HG03060 (cell line): Measurements from ENCODE around the gene OR2AT4.
"Not testable (repeated sequence)": the region's sequence is repeated elsewhere in the genome, so short reads cannot be mapped to it uniquely, and the experiment has no call there.

Experiments used
- ATAC-seq: cut with Tn5 transposase; IDR thresholded peaks from one replicate; pipeline ENCODE4 v1.9.1; 2021; ENCODE audit warnings: low read depth, moderate number of reproducible peaks; ENCODE audit not compliant: unreplicated experiment

The OR2AT4 gene

GRCh38 chr11:75096456-75097172 is at the start of gene OR2AT4:
Gene OR2AT4, minus strand, starts transcription at chr11:75096876.
- no peak for ATAC-seq

- no peak for ATAC-seq
Measured at GRCh38 chr11:75145972-75146519, 49.4 kb upstream of the OR2AT4 start.

GRCh38 chr11:75145196-75145971 is 48.7 kb upstream of the OR2AT4 start:
- ATAC-seq: no peak

GRCh38 chr11:75144716-75145014 is 48.0 kb upstream of the OR2AT4 start:
- no peak for ATAC-seq

- no peak for ATAC-seq
Measured at GRCh38 chr11:75143420-75143731, 46.7 kb upstream of the OR2AT4 start.

- ATAC-seq: no peak
Measured at GRCh38 chr11:75142714-75143419, 46.2 kb upstream of the OR2AT4 start.

GRCh38 chr11:75141166-75141565 is 44.5 kb upstream of the OR2AT4 start:
- ATAC-seq: no peak

GRCh38 chr11:75140269-75141138 is 43.8 kb upstream of the OR2AT4 start:
- no peak for ATAC-seq

- no peak for ATAC-seq
Measured at GRCh38 chr11:75135651-75136050, 39.0 kb upstream of the OR2AT4 start.

- ATAC-seq: no peak
Measured at GRCh38 chr11:75135021-75135650, 38.5 kb upstream of the OR2AT4 start.

- no peak for ATAC-seq
Measured at GRCh38 chr11:75133976-75134375, 37.3 kb upstream of the OR2AT4 start.

- ATAC-seq: no peak
Measured at GRCh38 chr11:75132080-75132479, 35.4 kb upstream of the OR2AT4 start.

GRCh38 chr11:75126564-75126963 is 29.9 kb upstream of the OR2AT4 start:
- ATAC-seq: no peak

GRCh38 chr11:75118577-75118976 is 21.9 kb upstream of the OR2AT4 start:
- no peak for ATAC-seq

- ATAC-seq: no peak
Measured at GRCh38 chr11:75114465-75114864, 17.8 kb upstream of the OR2AT4 start.

GRCh38 chr11:75113030-75113429 is 16.4 kb upstream of the OR2AT4 start:
- ATAC-seq: no peak

GRCh38 chr11:75112200-75112599 is 15.5 kb upstream of the OR2AT4 start:
- no peak for ATAC-seq

- ATAC-seq: no peak
Measured at GRCh38 chr11:75107187-75107586, 10.5 kb upstream of the OR2AT4 start.

- not testable (repeated sequence) for ATAC-seq
Measured at GRCh38 chr11:75105967-75106681, 9.4 kb upstream of the OR2AT4 start.
